Cerebellar cortex (tissue), 1 donor: ENCODE results near the gene RAD17.
"Not testable (repeated sequence)": the region's sequence is repeated elsewhere in the genome, so short reads cannot be mapped to it uniquely, and the experiment has no call there.

Experiments used
- DNase-seq: peaks from one replicate; pipeline ENCODE4 v3.0.0-alpha.2; 2015; ENCODE audit warnings: low spot score

The RAD17 gene

DNA sequence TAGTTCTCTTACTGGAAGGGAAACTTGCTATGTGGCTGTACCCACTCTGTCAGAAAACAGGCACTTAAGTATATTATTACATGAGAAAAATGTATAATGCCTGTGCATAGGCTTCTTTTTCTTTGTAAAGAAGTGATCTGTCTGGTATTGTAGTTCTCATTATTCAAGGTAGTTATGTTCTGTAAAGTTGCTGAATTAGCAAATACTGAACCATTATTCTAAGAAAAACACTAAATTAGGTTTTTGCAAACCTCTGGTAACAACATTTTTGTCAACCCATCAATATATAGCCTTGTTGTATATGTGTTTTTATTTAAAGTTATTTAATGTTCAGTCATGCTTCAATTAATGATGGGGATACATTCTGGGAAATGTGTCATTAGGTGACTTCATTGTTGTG lies 8.8 kb downstream of the RAD17 start:
- DNase-seq = no peak

DNA sequence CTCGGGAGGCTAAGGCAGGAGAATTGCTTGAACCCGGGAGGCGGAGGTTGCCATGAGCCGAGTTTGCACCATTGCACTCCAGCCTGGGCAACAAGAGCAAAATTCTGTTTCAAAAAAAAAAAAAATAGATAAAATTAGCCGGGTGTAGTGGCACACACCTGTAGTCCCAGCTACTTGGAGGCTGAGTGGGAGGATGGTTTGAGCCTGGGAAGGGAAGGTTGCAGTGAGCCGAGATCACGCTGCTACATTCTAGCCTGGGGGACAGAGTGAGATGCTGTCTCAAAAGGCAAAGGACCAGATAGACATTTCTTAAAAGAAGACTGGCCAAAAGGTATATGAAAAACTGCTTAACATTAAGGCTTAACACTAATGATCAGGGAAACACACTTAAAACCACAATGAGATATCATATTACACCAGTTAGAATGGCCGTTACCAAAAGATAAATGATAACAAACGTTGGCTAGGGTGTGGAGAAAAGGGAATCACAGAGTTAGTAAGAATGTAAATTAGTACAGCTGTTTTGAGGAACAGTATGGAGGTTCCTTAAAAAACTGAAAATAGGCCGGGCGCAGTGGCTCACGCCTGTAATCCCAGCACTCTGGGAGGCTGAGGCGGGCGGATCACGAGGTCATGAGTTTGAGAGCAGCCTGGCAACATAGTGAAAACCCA lies 35.2 kb downstream of the RAD17 start:
- no peak for DNase-seq

GRCh38 chr5:69414885-69415583 lies 45.4 kb downstream of the RAD17 start, which contains the start of gene MARVELD2:
Gene MARVELD2, plus strand, starts transcription at chr5:69415116. Its CDS starts 4,270 bp downstream, at chr5:69419386.
- no peak for DNase-seq

DNA sequence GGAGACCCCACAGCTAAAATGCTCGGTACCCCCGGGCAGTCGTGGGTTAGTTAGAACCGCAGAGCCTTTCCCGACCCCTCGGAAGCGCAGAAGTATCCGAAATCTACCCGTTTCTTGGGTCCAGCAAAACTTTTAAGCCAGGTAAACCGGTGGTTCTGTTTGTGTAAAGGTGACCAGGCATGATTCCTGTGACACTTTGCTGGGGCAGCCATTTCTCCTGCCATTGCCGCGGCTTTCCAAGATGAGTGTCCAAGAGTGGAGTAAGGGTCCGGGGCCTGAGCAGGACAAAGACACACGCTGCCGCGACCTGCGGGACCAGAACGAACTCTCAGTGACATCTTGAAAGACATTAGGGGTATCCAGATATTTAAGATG lies 46.0 kb downstream of the RAD17 start:
- no peak for DNase-seq

DNA sequence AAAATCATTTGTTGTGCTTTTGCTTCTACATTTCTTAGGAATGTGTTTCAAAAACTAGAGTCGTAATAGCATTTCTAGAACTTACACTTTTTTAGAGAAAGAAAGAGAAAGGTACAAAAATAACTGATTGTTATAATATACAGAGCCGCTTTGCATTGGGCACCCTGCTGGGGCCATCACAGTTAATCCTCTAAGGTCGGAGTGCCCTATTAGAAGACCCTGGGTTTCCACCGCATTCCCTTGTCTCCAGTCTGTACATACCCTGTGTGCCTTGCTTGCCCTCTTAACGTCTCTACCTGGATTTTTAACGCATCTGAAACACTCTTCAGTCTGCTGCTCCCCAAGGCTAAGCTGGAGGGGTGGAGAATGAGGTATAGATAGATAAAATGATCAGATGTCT lies 46.6 kb downstream of the RAD17 start:
- DNase-seq = no peak

GRCh38 chr5:69416699-69417098 lies 47.1 kb downstream of the RAD17 start:
- DNase-seq = no peak

GRCh38 chr5:69418554-69418953 lies 48.9 kb downstream of the RAD17 start:
- no peak for DNase-seq

DNA sequence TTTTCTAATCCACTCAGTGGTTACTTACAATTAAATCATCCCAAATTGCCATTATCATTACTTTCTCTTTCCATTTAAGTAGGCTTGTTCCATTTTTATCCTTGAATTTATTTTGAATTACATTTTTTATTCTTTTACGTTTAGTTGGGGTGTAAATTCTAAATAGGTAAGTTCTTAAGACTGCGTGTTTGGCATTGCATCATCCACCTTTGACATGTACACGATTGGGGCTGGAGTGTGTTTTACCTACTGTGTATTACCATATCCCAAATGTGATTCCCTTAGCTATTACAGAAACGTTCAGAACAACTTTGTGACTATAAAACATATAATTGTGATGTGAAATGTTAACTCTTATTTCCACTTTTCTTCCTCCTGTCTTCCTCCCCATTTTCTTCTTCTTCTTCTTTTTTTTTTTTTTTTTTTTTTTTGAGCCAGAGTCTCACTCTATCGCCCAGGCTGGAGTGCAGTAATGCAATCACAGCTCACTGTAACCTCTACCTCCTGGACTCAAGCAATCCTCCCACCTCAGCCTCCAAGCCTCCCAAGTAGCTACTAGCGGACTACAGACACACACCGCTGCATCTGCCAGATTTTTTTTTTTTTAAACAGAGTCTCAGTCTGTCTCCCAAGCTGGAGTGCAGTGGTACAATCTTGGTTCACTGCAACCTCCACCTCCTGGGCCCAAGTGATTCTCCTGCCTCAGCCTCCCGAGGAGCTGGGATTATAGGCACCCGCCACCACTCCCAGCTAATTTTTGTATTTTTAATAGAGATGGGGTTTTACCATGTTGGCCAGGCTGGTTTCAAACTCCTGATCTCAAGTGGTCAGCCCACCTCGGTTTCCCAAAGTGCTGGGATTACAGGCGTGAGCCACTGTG lies 62.0 kb downstream of the RAD17 start:
- DNase-seq = no peak

- DNase-seq = no peak
These were observed 63.0 kb downstream of the RAD17 start for GRCh38 chr5:69432412-69433206.

DNA sequence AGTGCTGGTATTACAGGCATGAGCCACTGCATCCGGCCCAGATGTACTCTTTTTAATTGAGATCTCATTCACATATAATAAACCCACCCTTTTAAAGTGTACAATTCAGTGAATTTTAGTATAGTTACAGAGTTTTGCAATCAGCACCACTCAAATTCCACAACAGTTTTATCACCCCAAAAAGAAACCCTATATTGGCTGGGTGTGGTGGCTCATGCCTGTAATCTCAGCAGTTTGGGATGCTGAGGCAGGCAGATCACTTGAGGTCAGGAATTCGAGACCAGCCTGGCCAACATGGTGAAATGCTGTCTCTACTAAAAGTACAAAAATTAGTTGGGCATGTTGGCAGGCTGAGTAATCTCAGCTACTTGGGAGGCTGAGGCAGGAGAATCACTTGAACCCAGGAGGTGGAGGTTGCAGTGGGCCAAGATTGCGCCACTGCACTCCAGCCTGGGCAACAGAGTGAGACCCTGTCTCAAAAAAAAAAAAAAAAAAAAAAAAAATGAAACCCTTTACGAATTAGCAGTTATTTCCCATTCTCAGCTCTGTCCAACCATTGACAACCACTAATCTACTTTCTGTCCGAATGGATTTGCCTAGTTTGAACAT lies 65.8 kb downstream of the RAD17 start:
- not testable (repeated sequence) for DNase-seq

- DNase-seq = no peak
These were observed 74.6 kb downstream of the RAD17 start for GRCh38 chr5:69444127-69444754.

GRCh38 chr5:69449511-69449910 lies 79.9 kb downstream of the RAD17 start:
- DNase-seq = no peak

DNA sequence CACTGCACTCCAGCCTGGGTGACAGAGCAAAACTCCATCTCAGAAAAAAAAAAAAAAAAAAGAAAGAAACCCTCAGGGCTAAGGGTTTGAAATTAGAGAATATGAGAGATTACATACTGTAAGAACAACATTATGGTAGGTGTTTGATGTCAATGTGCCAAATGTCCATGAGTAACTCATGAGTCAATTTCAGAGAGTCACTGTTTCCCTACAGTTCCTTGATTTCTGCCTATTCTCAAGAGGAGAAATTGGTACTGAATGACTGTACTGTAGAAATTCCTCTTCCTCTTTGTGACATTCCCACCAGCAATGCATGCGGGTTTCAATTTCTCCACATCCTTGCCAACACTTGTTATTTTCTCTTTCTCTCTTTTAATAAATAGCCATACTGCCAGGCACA lies 80.5 kb downstream of the RAD17 start:
- no peak for DNase-seq

DNA sequence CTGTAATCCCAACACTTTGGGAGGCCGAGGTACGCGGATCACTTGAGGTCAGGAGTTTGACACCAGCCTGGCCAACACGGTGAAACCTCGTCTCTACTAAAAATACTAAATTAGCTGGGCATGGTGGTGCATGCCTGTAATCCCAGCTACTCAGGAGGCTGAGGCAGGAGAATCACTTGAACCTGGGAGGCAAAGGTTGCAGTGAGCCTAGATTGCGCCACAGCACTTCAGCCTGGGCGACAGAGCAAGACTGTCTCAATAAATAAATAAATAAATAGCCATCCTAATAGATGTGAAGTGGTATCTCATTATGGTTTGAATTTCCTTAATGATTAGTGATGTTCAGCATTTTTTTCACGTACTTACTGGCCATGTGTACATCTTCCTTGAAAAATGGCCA lies 80.9 kb downstream of the RAD17 start:
- DNase-seq = not testable (repeated sequence)

DNA sequence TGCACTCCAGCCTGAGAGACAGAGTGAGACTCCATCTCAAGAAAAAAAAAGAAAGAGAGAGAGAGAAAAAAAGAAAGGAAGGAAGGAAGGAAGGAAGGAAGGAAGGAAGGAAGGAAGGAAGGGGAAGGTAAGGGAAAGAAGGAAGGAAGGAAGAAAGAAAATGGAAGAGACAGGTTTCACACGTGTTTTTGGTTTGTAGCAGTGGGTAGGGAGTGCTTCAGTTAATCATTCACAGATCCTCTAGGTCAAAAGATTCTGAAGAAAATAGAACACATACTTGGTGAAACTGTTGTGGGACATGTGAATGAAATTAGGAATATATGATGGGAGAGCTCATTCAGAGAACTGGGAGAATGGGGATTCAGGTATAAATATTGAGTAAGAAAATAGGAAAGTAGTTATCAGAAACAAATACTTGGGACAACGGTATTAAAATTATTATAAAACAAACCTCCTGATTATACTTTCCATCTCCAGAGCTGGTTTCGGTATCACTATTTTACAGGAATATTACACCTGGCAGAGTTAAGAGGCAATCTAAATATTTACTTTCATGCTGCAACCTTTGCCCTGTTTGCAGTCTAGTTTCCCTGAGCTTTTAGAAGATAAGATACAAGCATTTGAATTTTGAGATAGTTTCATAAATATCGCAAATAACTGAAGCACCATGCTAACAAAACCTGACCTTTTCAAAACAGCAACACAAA lies 82.5 kb downstream of the RAD17 start:
- no peak for DNase-seq

- not testable (repeated sequence) for DNase-seq
These were observed 83.9 kb downstream of the RAD17 start for GRCh38 chr5:69453487-69453886.

GRCh38 chr5:69454460-69455249 lies 85.0 kb downstream of the RAD17 start:
- DNase-seq = no peak

DNA sequence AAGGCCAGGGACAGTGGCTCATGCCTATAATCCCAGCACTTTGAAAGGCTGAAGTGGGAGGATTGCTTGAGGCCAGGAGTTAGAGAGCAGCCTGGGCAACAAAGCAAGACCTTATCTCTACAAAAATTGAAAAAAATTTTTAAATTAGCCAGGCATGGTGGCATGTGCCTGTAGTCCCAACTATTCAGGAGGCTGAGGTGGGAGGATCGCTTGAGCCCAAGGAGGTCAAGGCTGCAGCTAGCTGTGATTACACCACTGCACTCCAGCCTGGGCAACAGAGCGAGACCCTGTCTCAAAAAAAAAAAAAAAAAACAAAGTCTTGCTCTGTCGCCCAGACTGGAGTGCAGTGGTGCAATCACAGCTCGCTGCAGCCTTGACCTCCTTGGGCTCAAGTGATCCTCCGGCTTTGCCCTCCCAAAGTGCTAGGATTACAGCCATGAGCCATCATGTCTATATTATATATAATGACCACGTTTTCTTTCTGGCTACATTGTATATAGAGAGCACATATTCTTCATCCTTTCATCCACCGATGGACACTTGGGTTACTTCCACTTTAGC lies 85.9 kb downstream of the RAD17 start:
- not testable (repeated sequence) for DNase-seq

- DNase-seq = no peak
These were observed 92.6 kb downstream of the RAD17 start for GRCh38 chr5:69462170-69462569.
